AG04449 (cell line): ENCODE data around the gene TMEM121.

Experiments
- CTCF ChIA-PET: fragments of 350-600 bp; formaldehyde crosslinking; extraction: SDS; loops from one replicate; lab custom pipeline; 2021; ENCODE audit warnings: antibody characterized with exemption; lab: Yijun Ruan, JAX
- POLR2A ChIA-PET: fragments of 400-600, 350-600 bp; formaldehyde crosslinking; extraction: SDS; loops from one replicate; lab custom pipeline; 2020; ENCODE audit warnings: antibody characterized with exemption, inconsistent platforms; lab: Yijun Ruan, JAX
- DNase-seq: peaks from one replicate; pipeline ENCODE4 v3.0.0-alpha.2; 2010; ENCODE audit warnings: low read depth, low spot score
- H3K4me3 ChIP-seq: 2 replicates; pipeline ENCODE4 v1.5.1; 2011; ENCODE audit warnings: low read depth, mild to moderate bottlenecking, control low read depth, low read length
- CTCF ChIP-seq: IDR thresholded peaks from one replicate; pipeline ENCODE4 v1.5.1; 2011; ENCODE audit warnings: mild to moderate bottlenecking, moderate library complexity, low read length, control low read depth, inconsistent platforms; ENCODE audit not compliant: insufficient read depth; ENCODE audit errors: missing control alignments

Gene TMEM121

GRCh38 chr14:105480199-105480746 is 46.1 kb upstream of the TMEM121 start:
- no peak overlapping the region for H3K4me3 ChIP-seq

GRCh38 chr14:105480807-105481801 is 45.3 kb upstream of the TMEM121 start:
- ChIA-PET CTCF (interaction anchor here (0.6 to 3.2 kb wide), 43 partner anchors 10 to 803 kb away, joined by 3 to 87 read pairs (median 4); partner anchors contain the start of gene TEDC1), POLR2A (interaction anchor here (0.5 to 2.0 kb wide), 4 partner anchors 9 to 460 kb away, joined by 3 to 17 read pairs (median 4); partner anchors contain the start of gene CDCA4)
- peak; percentile 28 for DNase-seq
- H3K4me3 ChIP-seq = peak overlapping the region; percentile 65
- peak; percentile 99 for TF ChIP-seq CTCF

More at GRCh38 chr14:105480199-105480746, 46.1 kb upstream of the TMEM121 start:
- ChIA-PET CTCF (interaction anchor here (0.6 to 3.2 kb wide), 39 partner anchors 9 to 802 kb away, joined by 3 to 87 read pairs (median 5); partner anchors contain the start of gene TEDC1), POLR2A (interaction anchor here (0.6 to 2.0 kb wide), 3 partner anchors 10 to 460 kb away, joined by 3 to 17 read pairs (median 3); partner anchors contain the start of gene CDCA4)
- no peak for TF ChIP-seq CTCF
- DNase-seq = no peak

- POLR2A ChIA-PET = interaction anchor here (2.0 kb wide), 1 partner anchor 8 kb away, joined by 17 read pairs; no protein-coding TSS in a partner anchor
- peak; percentile 12 for TF ChIP-seq CTCF
- CTCF ChIA-PET = interaction anchor here (0.7 to 3.2 kb wide), 15 partner anchors 9 to 123 kb away, joined by 3 to 87 read pairs (median 10); partner anchors contain the start of gene TEDC1
- peak; percentile 81 for DNase-seq
- H3K4me3 ChIP-seq = peak overlapping the region; percentile 65
Observed at GRCh38 chr14:105481886-105482457, 44.4 kb upstream of the TMEM121 start.

- H3K4me3 ChIP-seq = no peak overlapping the region
- no peak for TF ChIP-seq CTCF
- CTCF ChIA-PET = interaction anchor here (0.9 to 3.2 kb wide), 9 partner anchors 8 to 112 kb away, joined by 4 to 87 read pairs (median 15); partner anchors contain the start of gene TEDC1
- POLR2A ChIA-PET = no interaction called here
- no peak for DNase-seq
Observed at GRCh38 chr14:105482486-105483110, 43.8 kb upstream of the TMEM121 start.

GRCh38 chr14:105483300-105484068 is 42.9 kb upstream of the TMEM121 start:
- TF ChIP-seq CTCF = no peak
- no peak overlapping the region for H3K4me3 ChIP-seq
- CTCF ChIA-PET = interaction anchor here (0.7 to 3.1 kb wide), 3 partner anchors 11 to 113 kb away, joined by 3 to 19 read pairs (median 3); no protein-coding TSS in a partner anchor
- POLR2A ChIA-PET = no interaction called here
- no peak for DNase-seq
